Mucosa of descending colon (tissue), 3 donors: ENCODE results near the gene CCDC32. TPM values are rescaled to one million over a fixed set of nuclear protein-coding genes. Genes with fewer than 3 reads are reported as not detected.

Source experiments
- ATAC-seq: fragments of 200-7000 bp; cut with Tn5 transposase; one replicate; pipeline ENCODE4 v1.9.1; 2020; ENCODE audit warnings: mild to moderate bottlenecking, moderate library complexity
- DNase-seq, 3 donors: peaks; one replicate each; pipeline ENCODE4 v3.0.0-alpha.2; 2020
- H3K36me3 ChIP-seq: fragments of 200-600 bp; one replicate; pipeline ENCODE4 v1.8.0; 2021; ENCODE audit warnings: low read depth, mild to moderate bottlenecking
- H3K4me1 ChIP-seq: fragments of 200-600 bp; one replicate; pipeline ENCODE4 v1.8.0; 2021; ENCODE audit warnings: low read depth, mild to moderate bottlenecking
- H3K4me3 ChIP-seq: fragments of 200-600 bp; one replicate; pipeline ENCODE4 v1.8.0; 2021; ENCODE audit warnings: mild to moderate bottlenecking
- H3K9me3 ChIP-seq: fragments of 200-600 bp; one replicate; pipeline ENCODE4 v1.8.0; 2021; ENCODE audit warnings: mild to moderate bottlenecking
- intact Hi-C, 2 donors: fragments of 100-400 bp; cut with DNase I in 1 of 2; cut with micrococcal nuclease in 1 of 2; formaldehyde crosslinking; loops; one replicate each; pipeline versions ENCODE4 v1.11.0 to v1.11.1; 2022; cut with DNase I, micrococcal nuclease
- total RNA-seq, 3 donors: library from RNA; stranded (reverse); fragmentation: NEBNext Ultra II Directional in 2 of 3; extraction: Animal tissue kit (Norgen Biotek cat#: 25700) in 2 of 3; gene quantifications; one replicate each; pipeline versions ENCODE4 v1.2.1 to v1.2.4, GENCODE V29; 2021 to 2023
- TF ChIP-seq, protein P1 (sequence below): fragments of 200-600 bp; IDR thresholded peaks from one replicate; pipeline ENCODE4 v1.8.0; 2022; ENCODE audit warnings: antibody characterized with exemption, mild to moderate bottlenecking
- donor health status: DM: no; HTN: no; CAD: no; lungs with moderate emphysema.
- donor health status: DM: no; HTN: no; CAD: no.
- donor health status: DM: no; HTN: yes; CAD: no.

CCDC32 gene
- total RNA-seq, 3 donors from 2014 or later, result 32.6 to 35.0 (median 32.8) TPM

DNA sequence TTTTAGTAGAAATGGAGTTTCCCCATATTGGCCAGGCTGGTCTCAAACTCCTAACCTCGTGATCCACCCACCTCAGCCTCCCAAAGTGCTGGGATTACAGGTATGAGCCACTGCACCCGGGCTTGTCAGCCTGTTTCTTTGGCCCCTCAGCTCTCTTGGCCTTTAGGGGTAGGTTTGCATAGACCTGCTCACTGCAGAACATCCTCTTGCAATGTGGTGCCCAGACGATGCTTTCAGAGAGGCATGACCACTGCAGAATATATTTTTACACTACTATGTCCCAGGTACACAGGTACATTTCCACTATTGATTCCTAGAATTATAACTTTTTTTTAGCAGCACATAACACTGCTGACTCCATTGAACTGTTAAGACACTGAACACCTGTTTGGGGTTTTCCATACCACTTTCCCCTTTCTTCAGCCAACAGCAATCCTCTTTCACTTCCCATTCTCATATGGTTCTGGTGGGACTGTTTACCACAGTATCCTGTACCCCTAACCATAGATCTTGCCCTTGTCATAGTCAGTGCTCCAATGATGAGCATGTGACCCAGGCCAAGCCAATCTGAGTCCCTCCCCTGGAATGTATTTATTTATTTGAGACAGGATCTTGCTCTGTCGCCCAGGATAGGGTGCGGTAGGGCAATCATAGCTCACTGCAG is 21.1 kb downstream of the CCDC32 start:
- intact Hi-C loops, result no loop called here
- Histone ChIP-seq H3K4me3 (no peak overlapping the region), H3K4me1 (peaks cover 13% of the 10 kb centered on the region), H3K36me3 (no peaks in the 10 kb centered on the region), H3K9me3 (no peaks in the 10 kb centered on the region)
- TF ChIP-seq, protein P1, sequence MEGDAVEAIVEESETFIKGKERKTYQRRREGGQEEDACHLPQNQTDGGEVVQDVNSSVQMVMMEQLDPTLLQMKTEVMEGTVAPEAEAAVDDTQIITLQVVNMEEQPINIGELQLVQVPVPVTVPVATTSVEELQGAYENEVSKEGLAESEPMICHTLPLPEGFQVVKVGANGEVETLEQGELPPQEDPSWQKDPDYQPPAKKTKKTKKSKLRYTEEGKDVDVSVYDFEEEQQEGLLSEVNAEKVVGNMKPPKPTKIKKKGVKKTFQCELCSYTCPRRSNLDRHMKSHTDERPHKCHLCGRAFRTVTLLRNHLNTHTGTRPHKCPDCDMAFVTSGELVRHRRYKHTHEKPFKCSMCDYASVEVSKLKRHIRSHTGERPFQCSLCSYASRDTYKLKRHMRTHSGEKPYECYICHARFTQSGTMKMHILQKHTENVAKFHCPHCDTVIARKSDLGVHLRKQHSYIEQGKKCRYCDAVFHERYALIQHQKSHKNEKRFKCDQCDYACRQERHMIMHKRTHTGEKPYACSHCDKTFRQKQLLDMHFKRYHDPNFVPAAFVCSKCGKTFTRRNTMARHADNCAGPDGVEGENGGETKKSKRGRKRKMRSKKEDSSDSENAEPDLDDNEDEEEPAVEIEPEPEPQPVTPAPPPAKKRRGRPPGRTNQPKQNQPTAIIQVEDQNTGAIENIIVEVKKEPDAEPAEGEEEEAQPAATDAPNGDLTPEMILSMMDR, result no peak
- DNase-seq, result no peak
- ATAC-seq, result peak; percentile 66

DNA sequence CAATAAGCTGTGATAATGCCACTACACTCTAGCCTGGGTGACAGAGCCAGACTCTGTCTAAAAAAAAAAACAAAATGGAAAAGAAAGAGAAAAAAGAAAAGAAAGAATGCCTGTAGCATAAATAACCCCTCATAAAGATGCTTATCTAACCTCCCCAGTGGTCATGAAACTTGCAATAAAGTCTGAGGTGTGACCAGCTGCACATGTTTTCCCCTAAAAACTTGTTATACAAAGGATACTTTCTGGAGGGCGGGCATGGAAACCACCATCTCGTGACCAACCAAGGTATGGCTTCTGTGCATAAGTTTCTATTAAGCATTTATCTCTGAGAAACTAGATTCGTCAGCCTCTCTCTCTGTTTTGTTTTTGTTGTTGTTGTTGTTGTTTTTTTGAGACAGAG is 21.8 kb downstream of the CCDC32 start:
- peaks cover 13% of the 10 kb centered on the region for H3K4me1 ChIP-seq
- ATAC-seq, result peak; percentile 52
- TF ChIP-seq, protein P1, result no peak
- intact Hi-C loops, result no loop called here
- no peak for DNase-seq
- H3K36me3 ChIP-seq, result no peaks in the 10 kb centered on the region
- H3K4me3 ChIP-seq, result no peak overlapping the region
- H3K9me3 ChIP-seq, result no peaks in the 10 kb centered on the region

DNA sequence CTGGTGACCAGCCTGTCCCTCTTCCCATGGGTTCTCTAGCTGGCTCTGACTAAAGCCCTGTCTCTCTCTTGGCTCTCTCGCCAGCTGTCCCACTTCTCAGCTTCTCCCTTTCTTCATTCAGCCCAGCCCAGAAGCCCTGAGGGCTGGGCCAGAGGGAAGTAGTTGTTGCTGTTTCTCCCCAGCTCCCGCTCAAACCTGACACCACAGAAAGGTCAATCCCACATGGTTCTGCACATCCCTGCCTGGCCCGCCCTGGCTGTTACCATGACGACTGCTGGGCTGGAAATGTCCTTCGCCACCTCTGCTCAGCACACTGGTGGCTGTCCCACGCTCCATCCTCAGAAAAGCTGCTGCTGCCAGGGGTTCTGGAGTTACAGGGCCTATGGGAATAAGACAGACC is 25.9 kb downstream of the CCDC32 start:
- H3K9me3 ChIP-seq, result no peaks in the 10 kb centered on the region

DNA sequence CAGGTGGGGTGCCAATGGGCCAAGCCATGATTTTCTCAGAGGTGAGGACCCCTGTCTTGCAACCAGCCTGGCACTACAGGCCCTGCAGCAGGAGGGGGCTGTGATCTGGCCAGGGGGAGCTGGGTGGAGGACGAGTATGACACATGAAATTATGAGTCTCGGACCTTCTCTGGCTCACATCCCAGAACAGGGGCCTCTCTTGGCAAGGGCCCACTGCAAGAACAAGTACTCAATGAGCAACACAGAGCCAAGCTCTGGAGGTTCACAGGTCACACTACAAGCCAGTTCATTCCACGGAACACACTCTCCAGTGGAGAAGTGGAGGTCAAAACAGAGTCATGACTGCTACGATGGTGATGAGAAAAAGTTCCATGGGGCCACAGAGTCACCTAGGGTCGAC is 28.3 kb downstream of the CCDC32 start:
- DNase-seq, result no peak
- no peaks in the 10 kb centered on the region for H3K36me3 ChIP-seq
- no peak for ATAC-seq
- intact Hi-C loops, result no loop called here
- no peaks in the 10 kb centered on the region for H3K4me1 ChIP-seq
- TF ChIP-seq, protein P1, result no peak
- no peaks in the 10 kb centered on the region for H3K9me3 ChIP-seq
- H3K4me3 ChIP-seq, result no peak overlapping the region

More for the DNA sequence above, 25.9 kb downstream of the CCDC32 start:
- intact Hi-C loops, result no loop called here
- TF ChIP-seq, protein P1, result no peak
- H3K36me3 ChIP-seq, result no peaks in the 10 kb centered on the region
- H3K4me1 ChIP-seq, result peaks cover 9% of the 10 kb centered on the region
- no peak overlapping the region for H3K4me3 ChIP-seq
- ATAC-seq (no peak), DNase-seq (no peak)

DNA sequence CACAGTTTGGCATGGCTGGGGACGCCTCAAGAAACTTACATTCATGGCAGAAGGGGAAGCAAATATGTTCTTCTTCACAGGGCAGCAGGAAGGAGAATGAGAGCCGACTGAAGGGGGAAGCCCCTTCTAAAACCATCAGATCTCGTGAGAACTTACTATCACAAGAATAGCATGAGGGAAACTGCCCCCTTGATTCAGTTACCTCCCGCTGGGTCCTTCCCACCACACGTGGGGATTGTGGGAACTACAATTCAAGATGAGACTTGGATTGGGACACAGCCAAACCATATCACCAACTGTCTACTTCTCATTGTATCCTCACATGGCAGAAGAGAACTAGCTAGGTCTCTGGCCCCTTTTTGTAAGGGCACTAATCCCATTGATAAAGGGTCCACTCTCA is 30.5 kb downstream of the CCDC32 start:
- H3K9me3 ChIP-seq, result no peaks in the 10 kb centered on the region
- H3K4me3 ChIP-seq, result no peak overlapping the region
- TF ChIP-seq, protein P1, result no peak
- H3K4me1 ChIP-seq, result no peaks in the 10 kb centered on the region
- H3K36me3 ChIP-seq, result no peaks in the 10 kb centered on the region
- no peak for DNase-seq
- no peak for ATAC-seq
- intact Hi-C loops, result no loop called here
